Measurements from ENCODE around the gene RASL12. TPM values are rescaled to one million over a fixed set of nuclear protein-coding genes. Genes with fewer than 3 reads are reported as not detected.

Gene RASL12
- total RNA-seq, 4 donors from 2014 or later = 41.4 to 83.5 (median 78.7) TPM

DNA sequence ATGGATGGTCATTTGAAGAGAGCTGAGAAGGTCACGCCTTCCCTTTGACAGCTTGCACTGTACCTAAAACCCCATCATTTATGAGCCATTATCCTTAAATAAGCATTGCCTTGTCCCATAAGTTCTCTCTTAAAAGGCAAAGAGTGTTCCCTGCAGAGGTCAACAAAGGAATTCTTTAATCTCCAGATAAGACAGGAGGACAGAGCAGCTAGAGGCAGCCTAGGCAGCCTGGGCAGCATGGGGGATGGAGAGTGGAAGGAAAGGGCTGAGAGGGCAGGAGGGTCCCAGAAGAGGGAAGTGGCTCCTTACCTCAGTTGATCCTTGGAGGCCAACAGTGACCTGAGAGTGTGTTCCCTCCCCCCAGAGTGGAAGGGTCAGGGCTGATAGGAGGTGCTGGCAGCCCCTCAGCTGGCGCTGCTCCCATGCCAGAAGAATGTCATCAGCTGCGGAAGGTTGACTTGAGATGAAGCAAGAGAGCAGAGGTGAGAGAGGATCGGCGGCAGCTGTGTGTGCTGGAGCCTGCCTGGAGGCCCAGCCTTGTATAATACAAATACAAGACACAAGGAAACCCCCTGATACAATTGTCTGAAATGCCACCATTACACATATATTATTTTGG lies 21.5 kb upstream of the RASL12 start:
- peaks cover 0 to 65% (median 14%) of the 10 kb centered on the region in 4 donors for H3K4me1 ChIP-seq
- WGBS, 2 donors = 61 to 70% methylated on average over 5 of the region's 5 CpGs
- peak in 1 of 2 donors; percentile 25 for TF ChIP-seq EP300 (IDR thresholded peaks at IDR 0.05)
- TF ChIP-seq, protein P1, sequence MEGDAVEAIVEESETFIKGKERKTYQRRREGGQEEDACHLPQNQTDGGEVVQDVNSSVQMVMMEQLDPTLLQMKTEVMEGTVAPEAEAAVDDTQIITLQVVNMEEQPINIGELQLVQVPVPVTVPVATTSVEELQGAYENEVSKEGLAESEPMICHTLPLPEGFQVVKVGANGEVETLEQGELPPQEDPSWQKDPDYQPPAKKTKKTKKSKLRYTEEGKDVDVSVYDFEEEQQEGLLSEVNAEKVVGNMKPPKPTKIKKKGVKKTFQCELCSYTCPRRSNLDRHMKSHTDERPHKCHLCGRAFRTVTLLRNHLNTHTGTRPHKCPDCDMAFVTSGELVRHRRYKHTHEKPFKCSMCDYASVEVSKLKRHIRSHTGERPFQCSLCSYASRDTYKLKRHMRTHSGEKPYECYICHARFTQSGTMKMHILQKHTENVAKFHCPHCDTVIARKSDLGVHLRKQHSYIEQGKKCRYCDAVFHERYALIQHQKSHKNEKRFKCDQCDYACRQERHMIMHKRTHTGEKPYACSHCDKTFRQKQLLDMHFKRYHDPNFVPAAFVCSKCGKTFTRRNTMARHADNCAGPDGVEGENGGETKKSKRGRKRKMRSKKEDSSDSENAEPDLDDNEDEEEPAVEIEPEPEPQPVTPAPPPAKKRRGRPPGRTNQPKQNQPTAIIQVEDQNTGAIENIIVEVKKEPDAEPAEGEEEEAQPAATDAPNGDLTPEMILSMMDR (IDR thresholded peaks at IDR 0.05) = no peak
- peak overlapping the region in 3 of 4 donors; percentile 65 to 77 (median 73) for H3K27ac ChIP-seq
- H3K36me3 ChIP-seq = peaks cover 0 to 10% (median 0%) of the 10 kb centered on the region in 3 donors
- H3K4me3 ChIP-seq = no peak overlapping the region
- no peak for DNase-seq (ENCODE audit: low spot score in 2 of 2)
- H3K27me3 ChIP-seq = no peaks in the 10 kb centered on the region
- H3K9me3 ChIP-seq = no peaks in the 10 kb centered on the region

DNA sequence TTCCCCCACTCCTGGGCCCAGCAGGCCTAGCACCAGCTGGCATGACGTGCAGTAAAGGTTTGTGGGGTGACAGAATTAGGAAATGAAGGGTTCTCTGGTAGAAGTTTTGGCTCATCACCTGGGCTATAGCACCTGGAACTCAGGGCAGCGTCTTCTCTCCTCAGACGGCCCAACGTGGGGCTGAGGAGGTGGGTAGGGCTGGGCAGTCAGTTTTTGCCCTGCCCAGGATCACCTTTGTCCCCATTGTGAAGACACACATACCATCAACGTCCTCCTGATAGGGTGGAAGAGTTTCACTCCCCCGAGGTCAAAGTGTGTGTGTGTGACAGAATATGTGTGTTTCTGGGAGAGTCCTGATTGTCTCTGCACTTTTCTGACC lies 20.8 kb upstream of the RASL12 start:
- peaks cover 0 to 60% (median 14%) of the 10 kb centered on the region in 4 donors for H3K4me1 ChIP-seq
- WGBS, 2 donors = 72 to 74% methylated on average over 6 of the region's 6 CpGs
- TF ChIP-seq, protein P1 (IDR thresholded peaks at IDR 0.05) = no peak
- TF ChIP-seq EP300 (IDR thresholded peaks at IDR 0.05) (no peak), POLR2A (IDR thresholded peaks at IDR 0.05) (no peak)

DNA sequence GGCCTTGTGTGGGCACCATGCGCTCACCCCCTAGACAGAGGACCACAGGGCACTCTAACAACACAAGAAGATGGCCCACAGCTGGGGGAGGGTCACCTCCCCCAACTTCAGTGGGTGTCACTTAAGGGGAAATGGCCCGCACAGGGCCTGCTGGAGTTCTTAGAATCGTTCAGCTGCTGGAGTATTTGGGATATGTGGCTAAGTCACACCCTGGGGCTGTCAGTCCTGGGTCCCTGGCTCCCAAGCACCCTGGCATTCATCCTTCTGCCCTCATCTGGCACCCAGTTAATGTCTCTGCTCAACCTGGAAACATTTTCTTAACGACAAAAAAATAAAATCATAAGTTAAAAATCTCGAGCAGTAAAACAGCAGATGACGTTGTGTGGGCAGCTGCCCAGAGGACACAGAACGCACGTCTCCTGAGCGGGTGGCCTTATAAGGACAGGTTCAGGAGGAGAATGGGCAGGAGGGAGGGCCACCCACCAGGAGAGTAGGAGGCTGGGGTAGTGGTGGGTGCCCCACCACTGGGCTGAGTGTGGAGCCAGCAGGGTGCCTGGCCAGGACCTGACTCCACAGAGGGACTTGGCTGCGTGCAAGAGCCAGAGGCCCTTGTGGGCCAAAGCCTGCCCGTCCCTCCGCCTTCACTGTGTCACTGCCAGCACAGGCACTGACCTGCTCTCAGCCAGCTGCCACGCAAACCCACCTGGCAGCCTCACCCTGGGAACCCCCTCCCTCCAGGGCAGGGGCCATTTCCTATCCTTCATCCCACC lies 20.3 kb upstream of the RASL12 start:
- DNase-seq (ENCODE audit: low spot score in 2 of 2) = peak; percentile 33 to 42

More for the DNA sequence above, 20.8 kb upstream of the RASL12 start:
- H3K36me3 ChIP-seq = peaks cover 0 to 9% (median 0%) of the 10 kb centered on the region in 3 donors
- DNase-seq (ENCODE audit: low spot score in 2 of 2) = no peak
- no peaks in the 10 kb centered on the region for H3K9me3 ChIP-seq
- no peak overlapping the region for H3K4me3 ChIP-seq
- peak overlapping the region; percentile 54 to 77 (median 75) for H3K27ac ChIP-seq
- H3K27me3 ChIP-seq = no peaks in the 10 kb centered on the region

DNA sequence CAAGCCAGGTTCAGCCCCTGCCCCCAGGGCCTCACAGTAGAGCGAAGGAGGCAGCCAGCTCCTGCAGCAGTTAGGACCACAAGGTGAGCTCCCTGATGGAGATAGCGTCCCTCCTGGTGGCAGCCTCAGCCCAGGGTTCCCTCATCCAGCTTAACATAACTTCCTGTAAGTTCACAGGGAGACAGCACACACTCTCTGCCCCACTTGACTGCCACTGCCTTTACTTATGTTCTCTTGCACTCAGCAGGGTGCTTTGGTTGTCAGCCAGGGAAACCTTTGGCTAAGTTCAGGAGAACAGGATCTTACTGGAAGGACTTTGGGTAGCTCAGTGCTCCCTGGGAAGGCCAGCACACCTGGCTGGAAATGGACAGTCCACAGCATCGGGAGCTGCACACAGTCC lies 19.6 kb upstream of the RASL12 start:
- no peaks in the 10 kb centered on the region for H3K9me3 ChIP-seq
- H3K4me1 ChIP-seq = peaks cover 0 to 69% (median 22%) of the 10 kb centered on the region in 4 donors
- peak overlapping the region in 3 of 4 donors; percentile 73 to 77 (median 77) for H3K27ac ChIP-seq
- no peak overlapping the region for H3K4me3 ChIP-seq
- H3K36me3 ChIP-seq = no peaks in the 10 kb centered on the region
- no peak for DNase-seq (ENCODE audit: low spot score in 2 of 2)
- TF ChIP-seq, protein P1 (IDR thresholded peaks at IDR 0.05) = no peak
- TF ChIP-seq POLR2A (IDR thresholded peaks at IDR 0.05) (no peak), EP300 (IDR thresholded peaks at IDR 0.05) (no peak)
- H3K27me3 ChIP-seq = no peaks in the 10 kb centered on the region
- WGBS, 2 donors = 80 to 85% methylated on average over 3 of the region's 3 CpGs

More for the DNA sequence above, 20.3 kb upstream of the RASL12 start:
- H3K4me3 ChIP-seq = no peak overlapping the region
- H3K36me3 ChIP-seq = peaks cover 0 to 3% (median 0%) of the 10 kb centered on the region in 3 donors
- TF ChIP-seq EP300 (IDR thresholded peaks at IDR 0.05) = no peak
- TF ChIP-seq POLR2A (IDR thresholded peaks at IDR 0.05) = no peak
- TF ChIP-seq, protein P1 (IDR thresholded peaks at IDR 0.05) = no peak
- H3K4me1 ChIP-seq = peaks cover 0 to 66% (median 16%) of the 10 kb centered on the region in 4 donors
- H3K27me3 ChIP-seq = no peaks in the 10 kb centered on the region
- WGBS, 2 donors = 64 to 71% methylated on average over 13 of the region's 13 CpGs
- peak overlapping the region; percentile 54 to 77 (median 75) for H3K27ac ChIP-seq
- no peaks in the 10 kb centered on the region for H3K9me3 ChIP-seq

DNA sequence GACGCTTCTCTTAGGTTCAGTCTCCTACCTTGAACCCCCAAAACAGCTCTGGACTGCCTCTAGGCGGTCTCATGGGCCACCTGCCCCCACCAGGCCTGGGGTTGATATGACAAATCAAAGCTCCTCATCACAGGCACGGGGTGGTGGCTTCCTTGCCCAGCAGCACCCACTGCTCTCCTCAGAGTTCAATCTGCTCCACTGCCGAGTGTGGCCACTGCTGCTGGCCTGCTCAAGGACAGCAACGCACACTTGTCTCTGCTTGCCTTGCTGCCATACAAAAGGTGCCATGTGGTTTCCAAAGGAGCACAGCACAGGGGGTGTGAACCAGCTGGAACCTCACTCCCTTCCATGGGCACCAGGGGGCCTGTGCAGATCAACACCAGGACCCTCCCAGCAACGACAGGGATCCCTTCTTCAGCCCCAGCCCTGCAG lies 18.9 kb upstream of the RASL12 start:
- Histone ChIP-seq H3K27me3 (no peaks in the 10 kb centered on the region), H3K4me3 (no peak overlapping the region), H3K36me3 (no peaks in the 10 kb centered on the region), H3K4me1 (peaks cover 0 to 73% (median 29%) of the 10 kb centered on the region in 4 donors), H3K27ac (peak overlapping the region in 3 of 4 donors; percentile 73 to 77 (median 77)), H3K9me3 (no peaks in the 10 kb centered on the region)
- 69 to 77% methylated on average over 6 of the region's 6 CpGs for WGBS, 2 donors
- no peak for DNase-seq (ENCODE audit: low spot score in 2 of 2)
- TF ChIP-seq, protein P1 (IDR thresholded peaks at IDR 0.05) = no peak
- no peak for TF ChIP-seq EP300 (IDR thresholded peaks at IDR 0.05)
- TF ChIP-seq POLR2A (IDR thresholded peaks at IDR 0.05) = no peak
